Measurements from ENCODE around the gene ECI2.

ECI2 gene

GRCh38 chr6:4128072-4128471 is 7.3 kb downstream of the ECI2 start:
- ATAC-seq (ENCODE audit: low read depth) (no peak), DNase-seq (ENCODE audit: low spot score) (no peak)
- no peak for TF ChIP-seq CTCF (IDR thresholded peaks at IDR 0.05; ENCODE audit: poor library complexity, severe bottlenecking)
- Histone ChIP-seq H3K36me3 (ENCODE audit: low read depth) (peaks cover 83% of the 10 kb centered on the region), H3K4me3 (ENCODE audit: severe bottlenecking) (no peak overlapping the region), H3K9me3 (ENCODE audit: severe bottlenecking) (no peaks in the 10 kb centered on the region), H3K27me3 (ENCODE audit: insufficient read depth, poor library complexity, severe bottlenecking) (no peaks in the 10 kb centered on the region), H3K27ac (ENCODE audit: poor library complexity, severe bottlenecking) (no peak overlapping the region), H3K4me1 (ENCODE audit: insufficient read depth, poor library complexity, severe bottlenecking) (peaks cover 13% of the 10 kb centered on the region)

GRCh38 chr6:4125933-4126864 is 9.2 kb downstream of the ECI2 start:
- peak; percentile 43 for TF ChIP-seq CTCF (IDR thresholded peaks at IDR 0.05; ENCODE audit: poor library complexity, severe bottlenecking)
- peaks cover 13% of the 10 kb centered on the region for H3K4me1 ChIP-seq (ENCODE audit: insufficient read depth, poor library complexity, severe bottlenecking)
- H3K27me3 ChIP-seq (ENCODE audit: insufficient read depth, poor library complexity, severe bottlenecking), result no peaks in the 10 kb centered on the region
- peaks cover 88% of the 10 kb centered on the region for H3K36me3 ChIP-seq (ENCODE audit: low read depth)
- peak overlapping the region; percentile 31 for H3K27ac ChIP-seq (ENCODE audit: poor library complexity, severe bottlenecking)
- H3K4me3 ChIP-seq (ENCODE audit: severe bottlenecking), result no peak overlapping the region
- ATAC-seq (ENCODE audit: low read depth) (peak; percentile 98), DNase-seq (ENCODE audit: low spot score) (no peak)
- H3K9me3 ChIP-seq (ENCODE audit: severe bottlenecking), result no peaks in the 10 kb centered on the region

- no peak overlapping the region for H3K27ac ChIP-seq (ENCODE audit: poor library complexity, severe bottlenecking)
- no peak for DNase-seq (ENCODE audit: low spot score)
- no peak overlapping the region for H3K4me3 ChIP-seq (ENCODE audit: severe bottlenecking)
- TF ChIP-seq CTCF (IDR thresholded peaks at IDR 0.05; ENCODE audit: poor library complexity, severe bottlenecking), result no peak
- H3K4me1 ChIP-seq (ENCODE audit: insufficient read depth, poor library complexity, severe bottlenecking), result peaks cover 13% of the 10 kb centered on the region
- peaks cover 88% of the 10 kb centered on the region for H3K36me3 ChIP-seq (ENCODE audit: low read depth)
- ATAC-seq (ENCODE audit: low read depth), result no peak
- H3K9me3 ChIP-seq (ENCODE audit: severe bottlenecking), result no peaks in the 10 kb centered on the region
- no peaks in the 10 kb centered on the region for H3K27me3 ChIP-seq (ENCODE audit: insufficient read depth, poor library complexity, severe bottlenecking)
These were observed 9.9 kb downstream of the ECI2 start for GRCh38 chr6:4125500-4125899.

- no peak for TF ChIP-seq CTCF (IDR thresholded peaks at IDR 0.05; ENCODE audit: poor library complexity, severe bottlenecking)
- H3K4me3 ChIP-seq (ENCODE audit: severe bottlenecking), result no peak overlapping the region
- H3K27ac ChIP-seq (ENCODE audit: poor library complexity, severe bottlenecking), result no peak overlapping the region
- no peaks in the 10 kb centered on the region for H3K27me3 ChIP-seq (ENCODE audit: insufficient read depth, poor library complexity, severe bottlenecking)
- ATAC-seq (ENCODE audit: low read depth) (no peak), DNase-seq (ENCODE audit: low spot score) (no peak)
- peaks cover 13% of the 10 kb centered on the region for H3K4me1 ChIP-seq (ENCODE audit: insufficient read depth, poor library complexity, severe bottlenecking)
- no peaks in the 10 kb centered on the region for H3K9me3 ChIP-seq (ENCODE audit: severe bottlenecking)
- peaks cover 85% of the 10 kb centered on the region for H3K36me3 ChIP-seq (ENCODE audit: low read depth)
These were observed 11.0 kb downstream of the ECI2 start for GRCh38 chr6:4124351-4124750.

- TF ChIP-seq CTCF (IDR thresholded peaks at IDR 0.05; ENCODE audit: poor library complexity, severe bottlenecking), result no peak
- ATAC-seq (ENCODE audit: low read depth) (no peak), DNase-seq (ENCODE audit: low spot score) (no peak)
- peaks cover 35% of the 10 kb centered on the region for H3K36me3 ChIP-seq (ENCODE audit: low read depth)
- H3K27me3 ChIP-seq (ENCODE audit: insufficient read depth, poor library complexity, severe bottlenecking), result no peaks in the 10 kb centered on the region
- no peak overlapping the region for H3K4me3 ChIP-seq (ENCODE audit: severe bottlenecking)
- H3K27ac ChIP-seq (ENCODE audit: poor library complexity, severe bottlenecking), result no peak overlapping the region
- peaks cover 4% of the 10 kb centered on the region for H3K9me3 ChIP-seq (ENCODE audit: severe bottlenecking)
- no peaks in the 10 kb centered on the region for H3K4me1 ChIP-seq (ENCODE audit: insufficient read depth, poor library complexity, severe bottlenecking)
These were observed 19.6 kb downstream of the ECI2 start for GRCh38 chr6:4115741-4116140.
